GM19239 (cell line): ENCODE results near the gene GALNT13.

Experiments
- DNase-seq: peaks from one replicate; pipeline ENCODE4 v3.0.0; 2011; ENCODE audit warnings: low spot score; ENCODE audit not compliant: insufficient read length
- FAIRE-seq: peaks from 2 replicates; lab custom pipeline; 2011; peaks lifted over from hg19 to GRCh38; lab: Jason Lieb, UNC

The GALNT13 gene

DNA sequence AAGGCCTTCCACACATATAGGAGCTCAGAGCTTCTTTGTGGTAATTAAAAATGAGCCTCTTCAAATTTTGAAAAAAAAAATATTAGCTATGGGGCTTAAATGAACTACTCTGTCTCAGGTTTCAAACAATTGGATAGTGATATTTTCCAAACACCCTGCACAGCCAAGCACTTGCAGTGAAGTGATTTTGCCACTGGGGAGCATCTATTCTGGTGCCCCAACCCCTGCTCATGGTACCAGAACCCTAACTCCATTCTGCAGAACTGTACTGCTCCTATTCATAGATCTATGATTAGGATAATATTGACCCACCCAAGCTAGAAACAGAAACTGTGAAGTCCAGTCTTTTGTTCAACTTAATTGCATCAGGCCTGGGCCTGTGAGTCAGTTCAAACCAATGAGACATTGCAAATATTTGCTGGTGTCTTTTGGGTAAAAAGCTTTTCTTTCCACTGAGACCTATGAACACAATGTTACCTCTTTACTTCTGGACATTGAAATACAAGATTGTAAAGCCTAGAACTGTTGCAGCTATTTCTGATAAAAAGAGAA is 324.0 kb downstream of the GALNT13 start:
- DNase-seq (no peak), FAIRE-seq (no peak)

DNA sequence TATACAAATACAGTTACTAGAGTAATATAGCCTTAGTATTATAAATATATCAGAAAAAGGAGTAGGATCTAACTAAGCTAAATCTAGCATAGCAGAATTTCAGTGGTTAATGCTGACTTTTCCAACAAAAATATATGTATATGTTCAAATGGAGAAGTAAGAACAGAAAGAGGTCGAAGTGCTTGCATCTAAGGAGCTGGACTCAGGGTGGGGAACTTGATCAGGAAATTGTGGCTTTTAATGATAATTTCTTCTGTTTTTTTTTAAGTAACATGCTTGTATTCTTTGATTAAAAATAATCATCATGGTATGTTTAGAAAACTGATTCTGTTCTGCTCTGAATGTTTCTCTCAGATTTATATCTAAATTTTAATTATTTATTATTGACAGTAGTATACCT is 327.1 kb downstream of the GALNT13 start:
- FAIRE-seq, result no peak
- DNase-seq, result no peak

- DNase-seq, result no peak
- no peak for FAIRE-seq
Measured at GRCh38 chr2:154203206-154203605, 331.5 kb downstream of the GALNT13 start.

- DNase-seq (no peak), FAIRE-seq (no peak)
Measured at GRCh38 chr2:154203902-154204301, 332.2 kb downstream of the GALNT13 start.

- no peak for FAIRE-seq
Measured at GRCh38 chr2:154207288-154208047, 335.7 kb downstream of the GALNT13 start.

GRCh38 chr2:154223726-154224125 is 352.0 kb downstream of the GALNT13 start:
- no peak for DNase-seq
- FAIRE-seq, result no peak

More at GRCh38 chr2:154207288-154208047, 335.7 kb downstream of the GALNT13 start:
- DNase-seq, result no peak

- FAIRE-seq, result no peak
- no peak for DNase-seq
Measured at GRCh38 chr2:154226931-154227330, 355.2 kb downstream of the GALNT13 start.

DNA sequence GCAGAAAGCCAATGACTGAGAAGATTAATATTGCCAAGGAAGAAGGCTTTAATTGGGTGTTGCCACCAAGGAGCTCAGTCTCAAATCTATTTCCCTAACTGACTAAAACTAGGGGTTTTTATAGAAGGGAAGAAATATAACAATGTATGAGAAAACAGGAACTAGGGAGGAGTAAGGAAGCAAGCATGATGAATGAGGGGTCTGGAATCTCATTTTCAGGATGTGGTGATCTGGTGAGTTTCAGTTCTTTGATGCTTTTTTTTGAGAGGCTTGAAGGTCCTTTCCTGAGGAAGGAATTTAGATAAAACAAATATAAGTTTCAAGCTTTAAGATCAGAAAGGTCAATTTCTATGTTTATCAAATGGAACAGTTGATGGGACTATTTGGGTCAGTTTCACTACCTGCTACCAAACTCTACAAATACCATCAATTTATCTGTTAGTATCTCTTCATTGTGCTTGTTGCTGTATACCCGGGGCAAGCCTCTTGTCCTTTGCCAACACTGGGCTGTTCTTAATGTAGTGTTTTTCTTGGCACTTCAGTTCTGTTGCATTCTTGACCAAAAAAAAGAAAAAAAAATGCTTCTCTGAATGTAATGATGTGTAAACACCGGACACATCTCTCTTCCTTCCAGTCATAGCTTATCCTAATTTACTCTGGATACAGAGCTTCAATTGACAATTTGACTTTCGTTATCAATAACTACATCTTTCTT is 357.0 kb downstream of the GALNT13 start:
- no peak for FAIRE-seq
- no peak for DNase-seq

DNA sequence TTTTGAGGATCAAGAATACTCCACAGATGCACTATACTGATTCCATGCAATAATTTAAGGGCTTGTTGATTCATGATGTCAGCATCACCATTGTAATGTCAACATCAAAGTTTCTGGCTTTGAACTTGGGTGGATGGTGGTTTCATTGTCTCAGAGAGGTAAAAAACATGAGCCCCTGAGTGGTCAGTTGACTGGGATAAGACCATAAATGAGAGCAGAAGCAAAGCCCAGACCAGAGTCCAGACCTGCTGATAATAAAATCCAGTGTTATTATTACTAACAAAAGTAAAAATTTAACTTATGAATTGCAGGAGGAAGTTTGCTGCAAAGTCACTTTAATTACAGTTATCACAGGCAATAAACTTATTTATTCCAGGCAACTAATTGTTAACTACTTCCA is 358.2 kb downstream of the GALNT13 start:
- DNase-seq (no peak), FAIRE-seq (no peak)

GRCh38 chr2:154231021-154231420 is 359.3 kb downstream of the GALNT13 start:
- DNase-seq, result no peak
- no peak for FAIRE-seq

GRCh38 chr2:154233231-154233630 is 361.5 kb downstream of the GALNT13 start:
- FAIRE-seq (no peak), DNase-seq (no peak)

DNA sequence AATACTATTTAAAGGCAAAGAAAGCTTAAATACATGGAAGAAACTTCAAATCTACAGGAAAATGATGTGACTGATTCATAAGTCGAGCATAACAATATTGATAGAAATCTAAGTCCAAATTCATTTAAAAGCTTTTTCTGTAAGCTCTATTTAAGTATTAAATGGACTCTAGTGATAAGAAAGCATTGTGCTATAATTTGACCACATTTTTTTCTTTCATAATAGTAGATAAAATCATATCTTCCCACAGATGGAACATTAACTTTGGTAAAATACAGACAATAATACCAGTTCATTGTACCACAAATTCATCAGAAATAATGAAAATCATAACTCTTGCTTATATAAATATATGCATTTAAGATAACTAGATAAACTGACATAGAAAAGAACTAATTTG is 366.5 kb downstream of the GALNT13 start:
- DNase-seq (no peak), FAIRE-seq (no peak)

DNA sequence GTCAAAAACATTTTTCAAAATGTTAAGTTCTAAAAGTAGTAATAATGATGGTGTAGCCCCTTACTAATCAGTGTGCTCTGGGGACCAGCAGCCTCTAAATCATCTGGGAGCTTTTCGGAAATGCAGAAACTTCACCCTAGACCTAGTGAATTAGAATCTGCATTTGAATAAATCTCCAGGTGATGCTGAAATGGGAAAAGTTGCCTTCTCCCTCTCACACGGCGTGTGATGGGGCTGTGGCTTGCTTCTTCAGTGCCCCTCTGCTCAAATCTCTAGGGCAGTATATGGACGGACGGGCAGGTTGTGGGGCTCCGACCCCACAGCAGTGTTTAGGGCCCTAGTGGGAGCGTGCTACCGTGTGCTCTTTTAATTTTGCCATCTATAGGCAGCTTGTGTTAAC is 368.6 kb downstream of the GALNT13 start:
- FAIRE-seq (no peak), DNase-seq (no peak)

DNA sequence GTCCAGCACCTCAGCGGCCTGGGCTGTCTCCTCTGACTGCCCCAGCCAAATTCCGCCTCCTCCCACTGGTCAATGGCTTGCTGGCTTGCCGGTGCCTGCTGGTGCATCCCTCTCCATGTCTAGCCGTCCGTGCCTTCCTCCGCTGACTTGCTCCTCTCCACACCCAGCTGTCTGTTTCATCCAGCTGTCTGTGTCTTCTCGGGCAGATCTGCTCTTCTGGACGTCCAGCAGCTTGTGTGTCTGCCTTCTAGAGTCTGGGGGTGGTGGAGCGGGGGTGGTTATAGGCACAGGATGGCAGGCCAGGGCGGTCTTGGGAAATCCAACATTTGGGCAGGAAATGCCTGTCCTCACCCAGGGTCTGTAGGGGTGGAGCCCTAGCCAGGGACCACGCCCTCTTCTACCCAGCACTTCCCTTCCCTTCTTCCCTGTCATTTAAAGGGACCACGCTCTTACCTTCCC is 369.2 kb downstream of the GALNT13 start:
- FAIRE-seq (no peak), DNase-seq (no peak)

GRCh38 chr2:154242687-154243086 is 371.0 kb downstream of the GALNT13 start:
- no peak for DNase-seq
- no peak for FAIRE-seq

DNA sequence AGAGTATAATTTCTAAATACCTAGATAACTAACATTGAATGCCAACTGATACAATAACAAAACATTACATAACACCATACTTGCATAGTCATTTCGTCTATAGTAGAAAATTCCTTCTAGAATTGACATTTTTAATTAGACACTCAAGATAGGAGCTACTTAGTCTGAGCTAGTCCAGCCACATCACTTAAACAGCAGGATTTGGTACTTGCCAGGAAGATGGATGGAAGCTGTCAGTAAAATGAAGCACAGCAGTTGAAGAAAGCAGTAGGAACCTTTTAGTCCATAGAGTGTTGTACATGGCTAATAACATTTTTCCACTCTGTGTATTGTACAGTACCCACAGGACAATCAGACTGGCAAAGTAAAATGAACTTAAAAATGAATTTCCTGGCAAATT is 372.0 kb downstream of the GALNT13 start:
- no peak for FAIRE-seq
- DNase-seq, result no peak

GRCh38 chr2:154244932-154245331 is 373.2 kb downstream of the GALNT13 start:
- DNase-seq (no peak), FAIRE-seq (no peak)

DNA sequence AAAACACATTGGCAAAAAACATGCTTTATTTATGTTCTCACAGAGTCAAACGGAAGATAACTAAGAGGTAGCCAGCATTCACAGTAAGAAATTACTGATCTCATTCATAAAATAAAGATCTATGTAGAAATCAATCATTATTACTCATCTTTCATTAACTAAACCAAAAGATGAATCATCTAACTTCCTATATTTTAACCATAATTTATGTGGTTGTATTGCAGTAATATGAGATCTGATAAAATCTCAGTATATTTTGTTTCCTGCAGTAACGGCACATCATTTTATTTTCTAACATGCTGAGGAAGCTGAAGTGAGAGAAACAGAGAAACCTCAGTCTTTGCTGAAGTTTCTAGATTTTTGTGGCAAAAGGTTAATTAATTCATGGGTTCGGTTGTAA is 375.8 kb downstream of the GALNT13 start:
- DNase-seq (no peak), FAIRE-seq (no peak)

DNA sequence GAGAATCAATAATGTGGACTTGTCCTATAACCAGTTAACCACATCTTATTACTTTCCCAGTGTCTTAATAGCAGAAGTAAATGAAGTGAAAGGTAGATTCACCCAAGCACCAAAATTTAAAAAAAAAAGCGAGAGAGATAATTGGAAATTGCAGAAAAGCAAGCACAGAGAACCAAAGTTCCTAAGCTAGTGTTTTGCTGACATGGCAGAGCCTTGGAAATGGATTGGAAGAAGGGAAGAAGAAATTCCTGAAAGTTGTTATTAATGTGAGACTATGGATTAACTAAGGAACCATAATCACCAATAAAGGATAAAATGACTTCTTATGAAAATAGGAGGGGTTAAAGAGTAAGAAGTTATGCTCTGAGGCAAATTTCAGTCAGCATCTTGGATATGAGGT is 384.4 kb downstream of the GALNT13 start:
- no peak for FAIRE-seq

DNA sequence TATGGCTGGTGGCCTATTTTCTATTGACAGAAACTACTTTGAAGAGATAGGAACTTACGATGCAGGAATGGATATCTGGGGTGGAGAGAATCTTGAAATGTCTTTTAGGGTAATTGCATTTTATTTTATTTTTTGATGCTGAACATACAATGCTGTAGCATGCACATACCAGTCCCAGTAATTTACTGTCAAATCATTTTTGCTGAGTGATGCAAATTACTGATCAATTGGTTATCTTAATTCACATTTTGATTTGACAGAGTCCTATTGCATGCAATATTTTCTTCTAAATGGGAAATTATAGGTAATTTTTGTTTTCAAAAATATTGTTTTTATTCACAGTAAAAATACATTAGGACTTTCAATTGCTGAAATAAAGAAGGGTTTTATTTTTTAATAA is 387.3 kb downstream of the GALNT13 start:
- no peak for FAIRE-seq

More for the DNA sequence above, 384.4 kb downstream of the GALNT13 start:
- no peak for DNase-seq

DNA sequence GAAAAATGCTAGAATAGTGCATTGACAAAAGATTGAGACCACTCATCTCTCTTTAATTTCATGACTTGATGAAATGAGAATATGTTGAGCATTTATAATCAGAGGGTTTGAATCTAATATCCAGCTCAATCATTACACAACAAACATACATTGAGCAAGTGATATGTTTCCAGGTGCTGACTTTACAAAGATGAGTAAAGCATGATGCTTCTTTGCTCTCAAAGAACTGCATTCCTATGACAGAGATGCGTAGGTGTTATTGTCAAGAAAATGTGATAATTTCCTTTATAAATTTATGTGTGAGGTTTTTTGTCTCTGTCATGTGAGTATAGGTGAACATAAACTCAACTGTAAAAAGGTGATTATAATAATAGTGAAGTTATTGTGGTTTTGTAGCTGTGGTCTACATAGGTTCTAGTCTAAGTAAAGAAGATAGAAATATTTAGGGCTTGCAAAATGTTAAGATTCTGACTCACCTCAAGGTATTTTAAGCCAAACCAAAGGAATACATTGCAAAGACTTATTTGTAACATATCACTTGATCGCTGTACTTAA is 389.8 kb downstream of the GALNT13 start:
- DNase-seq (no peak), FAIRE-seq (no peak)

More for the DNA sequence above, 387.3 kb downstream of the GALNT13 start:
- DNase-seq, result no peak
